HepG2 (cell line): Measurements from ENCODE around the gene ZFHX3. TPM values are rescaled to one million over a fixed set of nuclear protein-coding genes. Genes with fewer than 3 reads are reported as not detected.

ENCODE experiments used
- CBX5 ChIP-seq: sonication (generic); formaldehyde crosslinking; IDR thresholded peaks from 2 replicates; pipeline ENCODE4 v1.4.0; 2020; ENCODE audit warnings: missing genetic modification reagents, borderline replicate concordance
- MAFF ChIP-seq: IDR thresholded peaks from 2 replicates; pipeline ENCODE4 v1.6.1; 2011; ENCODE audit warnings: low read depth, low read length, improper control_type of control experiment
- MLLT10 ChIP-seq: sonication (generic); formaldehyde crosslinking; IDR thresholded peaks from 2 replicates; pipeline ENCODE4 v1.4.0; 2020; ENCODE audit warnings: missing genetic modification reagents
- NR3C1 ChIP-seq: sonication (generic); formaldehyde crosslinking; IDR thresholded peaks from 2 replicates; pipeline ENCODE4 v1.4.0; 2020; ENCODE audit warnings: missing genetic modification reagents
- PHF5A ChIP-seq: IDR thresholded peaks from one replicate; pipeline ENCODE4 v1.6.1; 2018; ENCODE audit warnings: low read depth, missing genetic modification reagents; ENCODE audit not compliant: unreplicated experiment
- PTBP1 ChIP-seq: fragments of 200-400 bp; formaldehyde crosslinking; IDR thresholded peaks from 2 replicates; pipeline ENCODE4 v1.6.1; 2018; ENCODE audit warnings: low read length, low read depth; ENCODE audit not compliant: poor library complexity, severe bottlenecking
- RFX3 ChIP-seq: IDR thresholded peaks from 2 replicates; pipeline ENCODE4 v1.6.1; 2016; ENCODE audit warnings: missing biosample characterization, missing genetic modification reagents
- RXRA ChIP-seq: sonication (generic); formaldehyde crosslinking; IDR thresholded peaks from 2 replicates; pipeline ENCODE4 v1.5.1; 2020; ENCODE audit warnings: missing genetic modification reagents
- ZNF138 ChIP-seq: sonication (generic); formaldehyde crosslinking; IDR thresholded peaks from 2 replicates; pipeline ENCODE4 v1.5.0; 2020; ENCODE audit warnings: mild to moderate bottlenecking, low read depth, missing genetic modification reagents
- ZNF33B ChIP-seq: sonication (generic); formaldehyde crosslinking; IDR thresholded peaks from 2 replicates; pipeline ENCODE4 v1.5.1; 2020; ENCODE audit warnings: mild to moderate bottlenecking, missing genetic modification reagents
- ZNF747 ChIP-seq: sonication (generic); formaldehyde crosslinking; IDR thresholded peaks from 2 replicates; pipeline ENCODE4 v1.8.1; 2023; ENCODE audit warnings: missing genetic modification reagents, mild to moderate bottlenecking, borderline replicate concordance
- ZNF768 ChIP-seq: sonication (generic); formaldehyde crosslinking; IDR thresholded peaks from 2 replicates; pipeline ENCODE4 v1.4.0; 2020; ENCODE audit warnings: missing genetic modification reagents
- polyA plus RNA-seq, 8 experiments: library from polyadenylated mRNA; depleted of rRNA in 3 of 8; stranded (reverse) in 7 of 8; unstranded in 1 of 8; fragments of >200 nt; fragmentation: Illumina TruSeq in 4 of 8; extraction: Trizol in 4 of 8; gene quantifications; 2 replicates each; pipeline versions ENCODE4 v1.2.1 to v1.2.3, GENCODE V29; 2011 to 2016; ENCODE audit warnings: low read depth in 4 of 8, missing spikeins in 1 of 8, mixed read lengths in 1 of 8; ENCODE audit not compliant: insufficient read depth in 1 of 8
- total RNA-seq, 5 experiments: library from RNA; depleted of rRNA; stranded (reverse); fragments of >200 nt; fragmentation: Illumina TruSeq; extraction: Trizol; gene quantifications; 2 replicates each; pipeline ENCODE4 v1.2.3, GENCODE V29; 2016; ENCODE audit warnings: low read depth in 1 of 5
- TF ChIP-seq, protein P1 (sequence below): sonication (generic); formaldehyde crosslinking; IDR thresholded peaks from 2 replicates; pipeline ENCODE4 v1.5.0; 2020; ENCODE audit warnings: mild to moderate bottlenecking, missing genetic modification reagents, borderline replicate concordance
- TF ChIP-seq, protein P2 (sequence below): sonication (generic); formaldehyde crosslinking; IDR thresholded peaks from 2 replicates; pipeline ENCODE4 v1.4.0; 2020; ENCODE audit warnings: missing genetic modification reagents
- TF ChIP-seq, protein P3 (sequence below): sonication (generic); formaldehyde crosslinking; IDR thresholded peaks from 2 replicates; pipeline ENCODE4 v1.4.0; 2020; ENCODE audit warnings: missing genetic modification reagents, borderline replicate concordance
- TF ChIP-seq, protein P4 (sequence below): sonication (generic); formaldehyde crosslinking; IDR thresholded peaks from 2 replicates; pipeline ENCODE4 v1.5.1; 2020; ENCODE audit warnings: missing genetic modification reagents, mild to moderate bottlenecking, borderline replicate concordance
- TF ChIP-seq, protein P5 (sequence below): sonication (generic); formaldehyde crosslinking; conservative IDR thresholded peaks from 2 replicates; pipeline ENCODE4 v1.8.0; 2022; ENCODE audit warnings: missing genetic modification reagents

The ZFHX3 gene
- total and polyA plus RNA-seq, 2 of the 13 experiments (the other 11 are each of a cell fraction or from before 2014, with no cell fraction given) = 5.0 to 6.0 TPM

DNA sequence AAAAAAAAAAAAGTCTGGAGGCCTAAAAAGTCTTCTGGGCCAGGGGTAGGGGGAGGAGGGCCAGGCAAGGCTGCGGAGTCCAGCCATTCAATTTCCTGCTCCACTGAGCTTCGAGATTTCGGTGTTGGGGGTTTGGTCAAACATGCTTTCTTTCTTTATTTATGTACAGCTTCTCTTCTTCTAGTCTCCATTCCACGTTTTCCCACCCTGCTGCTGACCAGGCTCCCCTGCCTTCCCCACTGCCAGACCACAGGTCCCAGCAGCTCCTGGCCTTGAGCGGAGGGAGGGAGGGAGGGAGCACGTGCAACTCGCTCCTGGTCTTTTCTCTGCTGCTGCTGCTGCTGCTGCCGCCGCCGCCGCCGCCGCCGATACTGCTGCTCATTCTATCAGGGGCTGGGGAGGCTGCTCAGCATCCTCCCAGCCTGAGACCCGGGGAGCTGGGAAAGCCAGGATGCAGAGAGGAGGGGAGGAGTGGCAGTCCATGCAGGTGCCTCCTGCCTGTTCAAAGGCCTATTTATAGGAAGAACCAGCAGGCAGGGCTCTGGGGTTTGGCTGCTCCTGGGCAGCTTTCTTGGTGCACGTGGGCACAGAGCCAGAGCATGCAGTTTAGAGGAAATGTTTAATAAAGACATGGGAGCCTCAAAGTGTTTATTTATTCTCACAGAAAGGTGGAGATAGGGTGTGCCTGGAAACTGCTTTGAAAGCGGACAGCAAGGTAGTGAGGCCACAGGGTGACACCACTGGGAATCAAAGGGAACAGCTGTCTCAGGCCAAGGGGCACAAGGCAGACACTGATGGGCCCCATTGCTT, 23.4 kb upstream of the ZFHX3 start (continued):
- TF ChIP-seq, protein P1, sequence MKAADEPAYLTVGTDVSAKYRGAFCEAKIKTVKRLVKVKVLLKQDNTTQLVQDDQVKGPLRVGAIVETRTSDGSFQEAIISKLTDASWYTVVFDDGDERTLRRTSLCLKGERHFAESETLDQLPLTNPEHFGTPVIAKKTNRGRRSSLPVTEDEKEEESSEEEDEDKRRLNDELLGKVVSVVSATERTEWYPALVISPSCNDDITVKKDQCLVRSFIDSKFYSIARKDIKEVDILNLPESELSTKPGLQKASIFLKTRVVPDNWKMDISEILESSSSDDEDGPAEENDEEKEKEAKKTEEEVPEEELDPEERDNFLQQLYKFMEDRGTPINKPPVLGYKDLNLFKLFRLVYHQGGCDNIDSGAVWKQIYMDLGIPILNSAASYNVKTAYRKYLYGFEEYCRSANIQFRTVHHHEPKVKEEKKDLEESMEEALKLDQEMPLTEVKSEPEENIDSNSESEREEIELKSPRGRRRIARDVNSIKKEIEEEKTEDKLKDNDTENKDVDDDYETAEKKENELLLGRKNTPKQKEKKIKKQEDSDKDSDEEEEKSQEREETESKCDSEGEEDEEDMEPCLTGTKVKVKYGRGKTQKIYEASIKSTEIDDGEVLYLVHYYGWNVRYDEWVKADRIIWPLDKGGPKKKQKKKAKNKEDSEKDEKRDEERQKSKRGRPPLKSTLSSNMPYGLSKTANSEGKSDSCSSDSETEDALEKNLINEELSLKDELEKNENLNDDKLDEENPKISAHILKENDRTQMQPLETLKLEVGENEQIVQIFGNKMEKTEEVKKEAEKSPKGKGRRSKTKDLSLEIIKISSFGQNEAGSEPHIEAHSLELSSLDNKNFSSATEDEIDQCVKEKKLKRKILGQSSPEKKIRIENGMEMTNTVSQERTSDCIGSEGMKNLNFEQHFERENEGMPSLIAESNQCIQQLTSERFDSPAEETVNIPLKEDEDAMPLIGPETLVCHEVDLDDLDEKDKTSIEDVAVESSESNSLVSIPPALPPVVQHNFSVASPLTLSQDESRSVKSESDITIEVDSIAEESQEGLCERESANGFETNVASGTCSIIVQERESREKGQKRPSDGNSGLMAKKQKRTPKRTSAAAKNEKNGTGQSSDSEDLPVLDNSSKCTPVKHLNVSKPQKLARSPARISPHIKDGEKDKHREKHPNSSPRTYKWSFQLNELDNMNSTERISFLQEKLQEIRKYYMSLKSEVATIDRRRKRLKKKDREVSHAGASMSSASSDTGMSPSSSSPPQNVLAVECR (CRISPR knock-in tag) = no peak; the same call in 1 of the 2 replicates
- TF ChIP-seq, protein P2, sequence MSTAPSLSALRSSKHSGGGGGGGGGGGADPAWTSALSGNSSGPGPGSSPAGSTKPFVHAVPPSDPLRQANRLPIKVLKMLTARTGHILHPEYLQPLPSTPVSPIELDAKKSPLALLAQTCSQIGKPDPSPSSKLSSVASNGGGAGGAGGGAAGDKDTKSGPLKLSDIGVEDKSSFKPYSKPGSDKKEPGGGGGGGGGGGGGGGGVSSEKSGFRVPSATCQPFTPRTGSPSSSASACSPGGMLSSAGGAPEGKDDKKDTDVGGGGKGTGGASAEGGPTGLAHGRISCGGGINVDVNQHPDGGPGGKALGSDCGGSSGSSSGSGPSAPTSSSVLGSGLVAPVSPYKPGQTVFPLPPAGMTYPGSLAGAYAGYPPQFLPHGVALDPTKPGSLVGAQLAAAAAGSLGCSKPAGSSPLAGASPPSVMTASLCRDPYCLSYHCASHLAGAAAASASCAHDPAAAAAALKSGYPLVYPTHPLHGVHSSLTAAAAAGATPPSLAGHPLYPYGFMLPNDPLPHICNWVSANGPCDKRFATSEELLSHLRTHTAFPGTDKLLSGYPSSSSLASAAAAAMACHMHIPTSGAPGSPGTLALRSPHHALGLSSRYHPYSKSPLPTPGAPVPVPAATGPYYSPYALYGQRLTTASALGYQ (CRISPR knock-in tag) = 0 out of 2 replicates have a peak, but pooled peaks have one; percentile 26
- TF ChIP-seq, protein P3, sequence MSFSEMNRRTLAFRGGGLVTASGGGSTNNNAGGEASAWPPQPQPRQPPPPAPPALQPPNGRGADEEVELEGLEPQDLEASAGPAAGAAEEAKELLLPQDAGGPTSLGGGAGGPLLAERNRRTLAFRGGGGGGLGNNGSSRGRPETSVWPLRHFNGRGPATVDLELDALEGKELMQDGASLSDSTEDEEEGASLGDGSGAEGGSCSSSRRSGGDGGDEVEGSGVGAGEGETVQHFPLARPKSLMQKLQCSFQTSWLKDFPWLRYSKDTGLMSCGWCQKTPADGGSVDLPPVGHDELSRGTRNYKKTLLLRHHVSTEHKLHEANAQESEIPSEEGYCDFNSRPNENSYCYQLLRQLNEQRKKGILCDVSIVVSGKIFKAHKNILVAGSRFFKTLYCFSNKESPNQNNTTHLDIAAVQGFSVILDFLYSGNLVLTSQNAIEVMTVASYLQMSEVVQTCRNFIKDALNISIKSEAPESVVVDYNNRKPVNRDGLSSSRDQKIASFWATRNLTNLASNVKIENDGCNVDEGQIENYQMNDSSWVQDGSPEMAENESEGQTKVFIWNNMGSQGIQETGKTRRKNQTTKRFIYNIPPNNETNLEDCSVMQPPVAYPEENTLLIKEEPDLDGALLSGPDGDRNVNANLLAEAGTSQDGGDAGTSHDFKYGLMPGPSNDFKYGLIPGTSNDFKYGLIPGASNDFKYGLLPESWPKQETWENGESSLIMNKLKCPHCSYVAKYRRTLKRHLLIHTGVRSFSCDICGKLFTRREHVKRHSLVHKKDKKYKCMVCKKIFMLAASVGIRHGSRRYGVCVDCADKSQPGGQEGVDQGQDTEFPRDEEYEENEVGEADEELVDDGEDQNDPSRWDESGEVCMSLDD = no peak
- TF ChIP-seq ZNF33B (CRISPR knock-in tag) = no peak
- TF ChIP-seq, protein P4, sequence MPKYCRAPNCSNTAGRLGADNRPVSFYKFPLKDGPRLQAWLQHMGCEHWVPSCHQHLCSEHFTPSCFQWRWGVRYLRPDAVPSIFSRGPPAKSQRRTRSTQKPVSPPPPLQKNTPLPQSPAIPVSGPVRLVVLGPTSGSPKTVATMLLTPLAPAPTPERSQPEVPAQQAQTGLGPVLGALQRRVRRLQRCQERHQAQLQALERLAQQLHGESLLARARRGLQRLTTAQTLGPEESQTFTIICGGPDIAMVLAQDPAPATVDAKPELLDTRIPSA (CRISPR knock-in tag) = peak; percentile 55; the same call in 1 of the 2 replicates
- no peak for TF ChIP-seq MAFF
- no peak for TF ChIP-seq ZNF747 (CRISPR knock-in tag)
- TF ChIP-seq MLLT10 = no peak
- TF ChIP-seq CBX5 (CRISPR knock-in tag) = peak; percentile 27; the same call in 1 of the 2 replicates
- TF ChIP-seq ZNF768 (CRISPR knock-in tag) = peak; percentile 33; the same call in 1 of the 2 replicates
- no peak for TF ChIP-seq NR3C1 (CRISPR knock-in tag)
- TF ChIP-seq, protein P5, sequence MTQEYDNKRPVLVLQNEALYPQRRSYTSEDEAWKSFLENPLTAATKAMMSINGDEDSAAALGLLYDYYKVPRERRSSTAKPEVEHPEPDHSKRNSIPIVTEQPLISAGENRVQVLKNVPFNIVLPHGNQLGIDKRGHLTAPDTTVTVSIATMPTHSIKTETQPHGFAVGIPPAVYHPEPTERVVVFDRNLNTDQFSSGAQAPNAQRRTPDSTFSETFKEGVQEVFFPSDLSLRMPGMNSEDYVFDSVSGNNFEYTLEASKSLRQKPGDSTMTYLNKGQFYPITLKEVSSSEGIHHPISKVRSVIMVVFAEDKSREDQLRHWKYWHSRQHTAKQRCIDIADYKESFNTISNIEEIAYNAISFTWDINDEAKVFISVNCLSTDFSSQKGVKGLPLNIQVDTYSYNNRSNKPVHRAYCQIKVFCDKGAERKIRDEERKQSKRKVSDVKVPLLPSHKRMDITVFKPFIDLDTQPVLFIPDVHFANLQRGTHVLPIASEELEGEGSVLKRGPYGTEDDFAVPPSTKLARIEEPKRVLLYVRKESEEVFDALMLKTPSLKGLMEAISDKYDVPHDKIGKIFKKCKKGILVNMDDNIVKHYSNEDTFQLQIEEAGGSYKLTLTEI (CRISPR knock-in tag) = no peak
- peak; percentile 57 for TF ChIP-seq PTBP1
- TF ChIP-seq RXRA (CRISPR knock-in tag) = 0 out of 2 replicates have a peak, but pooled peaks have one; percentile 32
- TF ChIP-seq RFX3 = no peak
- TF ChIP-seq ZNF138 = no peak
- TF ChIP-seq PHF5A (CRISPR knock-in tag) = no peak
